ENCODE data around the gene SIVA1. TPM values are rescaled to one million over a fixed set of nuclear protein-coding genes. Genes with fewer than 3 reads are reported as not detected.

The SIVA1 gene
- polyA plus RNA-seq, 1 experiment = 49.7 TPM

DNA sequence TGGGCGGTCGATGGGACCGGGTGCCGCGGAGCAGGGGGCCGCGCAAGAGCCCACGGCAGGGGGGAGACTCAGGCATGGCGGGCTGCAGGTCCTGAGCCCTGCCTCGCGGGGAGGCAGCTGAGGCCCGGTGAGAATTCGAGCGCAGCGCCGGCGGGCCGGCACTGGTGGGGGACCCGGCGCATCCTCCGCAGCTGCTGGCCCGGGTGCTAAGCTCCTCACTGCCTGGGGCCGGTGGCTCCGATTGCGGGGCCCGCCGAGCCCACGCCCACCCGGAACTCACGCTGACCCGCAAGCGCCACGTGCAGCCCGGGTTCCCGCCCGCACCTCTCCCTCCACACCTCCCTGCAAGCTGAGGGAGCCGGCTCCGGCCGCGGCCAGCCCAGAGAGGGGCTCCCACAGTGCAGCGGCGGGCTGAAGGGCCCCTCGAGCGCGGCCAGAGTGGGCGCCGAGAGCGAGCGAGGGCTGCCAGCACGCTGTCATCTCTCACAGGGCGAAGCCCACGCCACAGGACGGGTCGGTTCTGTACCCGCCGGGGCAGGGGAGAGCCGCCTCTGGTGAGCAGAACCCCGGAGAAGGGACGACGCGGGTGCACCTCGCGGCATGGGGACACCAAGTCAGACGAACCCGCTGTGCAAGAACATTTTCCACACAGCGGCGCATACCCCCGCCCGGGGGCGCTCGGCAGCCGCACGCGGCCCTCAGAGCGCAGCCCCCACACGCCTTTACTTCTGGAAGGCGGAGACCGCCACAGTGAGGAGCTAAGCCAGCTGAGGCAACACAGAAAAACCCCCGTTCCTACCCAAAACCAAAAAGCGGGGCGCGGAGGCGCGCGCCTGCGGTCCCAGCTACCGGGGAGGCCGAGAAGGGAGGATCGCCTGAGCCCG lies 1.2 kb upstream of the SIVA1 start:
- DNase-seq (ENCODE audit: low read depth, low spot score) = no peak
- TF ChIP-seq, protein P1, sequence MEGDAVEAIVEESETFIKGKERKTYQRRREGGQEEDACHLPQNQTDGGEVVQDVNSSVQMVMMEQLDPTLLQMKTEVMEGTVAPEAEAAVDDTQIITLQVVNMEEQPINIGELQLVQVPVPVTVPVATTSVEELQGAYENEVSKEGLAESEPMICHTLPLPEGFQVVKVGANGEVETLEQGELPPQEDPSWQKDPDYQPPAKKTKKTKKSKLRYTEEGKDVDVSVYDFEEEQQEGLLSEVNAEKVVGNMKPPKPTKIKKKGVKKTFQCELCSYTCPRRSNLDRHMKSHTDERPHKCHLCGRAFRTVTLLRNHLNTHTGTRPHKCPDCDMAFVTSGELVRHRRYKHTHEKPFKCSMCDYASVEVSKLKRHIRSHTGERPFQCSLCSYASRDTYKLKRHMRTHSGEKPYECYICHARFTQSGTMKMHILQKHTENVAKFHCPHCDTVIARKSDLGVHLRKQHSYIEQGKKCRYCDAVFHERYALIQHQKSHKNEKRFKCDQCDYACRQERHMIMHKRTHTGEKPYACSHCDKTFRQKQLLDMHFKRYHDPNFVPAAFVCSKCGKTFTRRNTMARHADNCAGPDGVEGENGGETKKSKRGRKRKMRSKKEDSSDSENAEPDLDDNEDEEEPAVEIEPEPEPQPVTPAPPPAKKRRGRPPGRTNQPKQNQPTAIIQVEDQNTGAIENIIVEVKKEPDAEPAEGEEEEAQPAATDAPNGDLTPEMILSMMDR (IDR thresholded peaks at IDR 0.05; ENCODE audit: low read depth, low read length) = no peak
- peak overlapping the region; percentile 60 for H3K4me3 ChIP-seq (ENCODE audit: low read depth, low read length)
- ChIA-PET POLR2A (interaction anchor here (0.6 to 2.1 kb wide), 9 partner anchors 9 to 234 kb away, joined by 3 to 16 read pairs (median 4); partner anchors contain the start of genes ADSS1, CLBA1 and ZBTB42), CTCF (interaction anchor here (0.6 to 6.5 kb wide), 4 partner anchors 16 to 75 kb away, joined by 3 to 39 read pairs (median 19); partner anchors contain the start of gene ADSS1)
- H3K27me3 ChIP-seq (ENCODE audit: control insufficient read depth, insufficient read depth, low read length) = no peaks in the 10 kb centered on the region
- H3K27ac ChIP-seq (ENCODE audit: low read depth, low read length) = peak overlapping the region; percentile 52
- peaks cover 9% of the 10 kb centered on the region; the same call in 1 of the 2 replicates for H3K9me3 ChIP-seq (ENCODE audit: control insufficient read depth, insufficient read depth, low read length)

DNA sequence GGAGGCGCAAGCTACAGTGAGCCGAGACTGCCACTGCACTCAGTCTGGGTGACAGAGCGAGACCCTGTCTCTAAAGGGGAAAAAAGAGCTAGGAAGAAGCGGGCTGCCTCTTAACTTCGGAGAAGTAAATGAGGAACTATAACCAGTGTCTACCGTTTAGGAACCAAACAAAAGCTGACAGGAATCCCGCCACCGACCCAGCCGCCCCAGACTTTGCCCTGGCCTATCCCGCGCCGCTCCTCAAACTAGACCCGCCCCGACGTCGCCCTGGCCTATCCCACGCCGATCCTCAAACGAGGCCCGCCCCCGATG lies 568 bp upstream of the SIVA1 start:
- Histone ChIP-seq H3K4me3 (ENCODE audit: low read depth, low read length) (peak overlapping the region; percentile 60), H3K27ac (ENCODE audit: low read depth, low read length) (peak overlapping the region; percentile 52), H3K27me3 (ENCODE audit: control insufficient read depth, insufficient read depth, low read length) (no peaks in the 10 kb centered on the region), H3K9me3 (ENCODE audit: control insufficient read depth, insufficient read depth, low read length) (peaks cover 9% of the 10 kb centered on the region; the same call in 1 of the 2 replicates)
- ChIA-PET POLR2A (interaction anchor here (0.6 to 2.1 kb wide), 11 partner anchors 9 to 233 kb away, joined by 3 to 16 read pairs (median 5); partner anchors contain the start of genes ADSS1, CLBA1 and ZBTB42), CTCF (interaction anchor here (3.4 to 6.5 kb wide), 3 partner anchors 15 to 74 kb away, joined by 11 to 39 read pairs (median 27); partner anchors contain the start of gene ADSS1)
- TF ChIP-seq, protein P1 (IDR thresholded peaks at IDR 0.05; ENCODE audit: low read depth, low read length) = no peak
- DNase-seq (ENCODE audit: low read depth, low spot score) = no peak

DNA sequence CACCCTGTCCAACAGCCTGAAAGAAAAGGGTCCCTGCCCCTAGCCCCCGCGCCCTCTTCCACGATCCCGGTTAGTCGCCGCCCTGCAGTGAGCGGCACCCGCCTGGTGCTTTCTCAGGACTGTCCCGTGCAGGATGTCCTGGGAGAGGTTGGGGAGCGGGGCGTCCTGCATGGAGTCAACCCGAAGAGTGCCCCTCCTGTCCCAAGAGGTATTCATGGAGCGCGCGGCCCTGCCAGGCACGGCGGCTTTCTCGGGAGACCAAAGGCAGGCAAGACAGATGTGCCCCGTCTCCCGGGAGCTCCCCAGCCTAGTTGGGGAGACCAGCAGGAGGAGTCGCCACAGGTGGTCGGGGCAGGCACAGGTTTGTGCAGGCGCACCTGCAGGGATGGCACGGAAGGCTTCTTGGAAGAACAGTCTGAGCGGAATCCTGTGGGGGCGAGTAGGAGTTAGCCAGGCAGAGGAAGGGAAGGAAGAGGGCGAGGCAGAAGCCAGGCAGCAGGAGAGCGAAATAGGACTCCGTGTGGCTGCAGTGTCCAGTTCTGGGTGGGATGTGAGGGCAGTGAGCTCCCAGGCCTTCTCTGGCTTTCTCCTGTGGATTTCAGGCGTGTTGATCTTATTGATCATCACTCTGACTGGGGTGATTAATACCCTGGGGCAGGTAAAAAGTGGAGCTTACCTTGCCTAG lies 723 bp downstream of the SIVA1 start:
- peak overlapping the region; percentile 47 for H3K27ac ChIP-seq (ENCODE audit: low read depth, low read length)
- TF ChIP-seq, protein P1 (IDR thresholded peaks at IDR 0.05; ENCODE audit: low read depth, low read length) = no peak
- ChIA-PET POLR2A (interaction anchor here (0.6 to 2.1 kb wide), 8 partner anchors 11 to 540 kb away, joined by 3 to 16 read pairs (median 6); partner anchors contain the start of genes ADSS1 and ZBTB42), CTCF (interaction anchor here (1.2 to 6.5 kb wide), 5 partner anchors 14 to 73 kb away, joined by 5 to 39 read pairs (median 15); partner anchors contain the start of gene ADSS1)
- peaks cover 9% of the 10 kb centered on the region; the same call in 1 of the 2 replicates for H3K9me3 ChIP-seq (ENCODE audit: control insufficient read depth, insufficient read depth, low read length)
- peak overlapping the region; percentile 94 for H3K4me3 ChIP-seq (ENCODE audit: low read depth, low read length)
- H3K27me3 ChIP-seq (ENCODE audit: control insufficient read depth, insufficient read depth, low read length) = no peaks in the 10 kb centered on the region
- DNase-seq (ENCODE audit: low read depth, low spot score) = no peak

DNA sequence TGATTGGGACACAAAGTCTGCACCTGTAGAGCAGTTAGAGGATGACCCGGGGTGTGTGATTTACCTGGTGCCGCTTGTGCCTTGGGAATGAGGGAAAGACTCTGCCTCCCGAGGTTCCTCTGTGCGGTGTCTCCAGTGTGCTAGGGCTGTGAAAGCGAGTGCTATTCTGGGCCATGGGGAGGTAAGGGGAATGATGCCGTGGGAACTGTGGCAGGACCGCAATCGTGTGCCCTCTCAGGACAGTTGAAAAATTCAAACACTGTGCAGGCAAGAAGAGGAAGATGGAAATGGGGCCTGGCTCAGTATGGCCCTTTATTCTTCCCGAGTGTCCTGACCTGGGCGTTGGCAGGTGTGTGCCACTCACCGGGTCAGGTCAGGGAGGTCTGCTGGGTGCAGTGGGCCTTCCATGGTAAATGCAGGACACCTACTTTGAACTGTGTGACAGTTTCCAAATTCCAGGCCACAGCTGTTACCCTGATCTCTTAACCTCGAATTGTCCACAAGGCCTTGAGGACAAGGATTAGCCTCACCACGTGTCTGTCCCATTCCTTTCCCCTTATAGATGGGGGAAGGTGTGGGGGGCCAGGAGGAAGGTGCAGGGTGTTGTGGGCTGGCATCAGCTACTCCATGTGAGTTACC lies 1.4 kb downstream of the SIVA1 start:
- no peak for DNase-seq (ENCODE audit: low read depth, low spot score)
- Histone ChIP-seq H3K27me3 (ENCODE audit: control insufficient read depth, insufficient read depth, low read length) (no peaks in the 10 kb centered on the region), H3K27ac (ENCODE audit: low read depth, low read length) (no peak overlapping the region), H3K9me3 (ENCODE audit: control insufficient read depth, insufficient read depth, low read length) (peaks cover 9% of the 10 kb centered on the region; the same call in 1 of the 2 replicates), H3K4me3 (ENCODE audit: low read depth, low read length) (peak overlapping the region; percentile 94)
- POLR2A ChIA-PET = interaction anchor here (0.5 to 2.1 kb wide), 2 partner anchors 29 to 66 kb away, joined by 5 to 16 read pairs; partner anchors contain the start of gene ADSS1
- TF ChIP-seq, protein P1 (IDR thresholded peaks at IDR 0.05; ENCODE audit: low read depth, low read length) = no peak
- CTCF ChIA-PET = interaction anchor here (0.8 to 3.8 kb wide), 4 partner anchors 12 to 72 kb away, joined by 4 to 27 read pairs (median 10); no protein-coding TSS in a partner anchor
